ENCODE results near the gene ZNF292.

- TF ChIP-seq CTCF (IDR thresholded peaks at IDR 0.05; ENCODE audit: low read depth, low read length) = no peak
- no peak for TF ChIP-seq POLR2A (IDR thresholded peaks at IDR 0.05; ENCODE audit: extremely low read depth, insufficient read length)
Measured at GRCh38 chr6:87151471-87151780, 3.9 kb upstream of the ZNF292 start.

All from NB4 (cell line).